Mesendoderm (in vitro differentiated cells): ENCODE data around the gene ZNF26.
A peak's percentile ranks its signal among the peaks of the same experiment; 100 is the strongest.

ENCODE experiments used
- DNase-seq: peaks from one replicate; pipeline ENCODE4 v3.0.0; 2013
- H2AK5ac ChIP-seq: 2 replicates; pipeline ENCODE4 v1.6.1; 2013; ENCODE audit warnings: low read length, inconsistent platforms
- H2BK120ac ChIP-seq: 2 replicates; pipeline ENCODE4 v1.6.1; 2013; ENCODE audit warnings: low read depth, mild to moderate bottlenecking, low read length, moderate library complexity, mixed read lengths
- H2BK15ac ChIP-seq: replicated peaks from 2 replicates; pipeline ENCODE4 v1.6.1; 2013; ENCODE audit warnings: low read depth, mild to moderate bottlenecking, moderate library complexity
- H2BK5ac ChIP-seq: 2 replicates; pipeline ENCODE4 v1.6.1; 2013; ENCODE audit warnings: low read length, inconsistent platforms
- H3K18ac ChIP-seq: 2 replicates; pipeline ENCODE4 v1.6.1; 2013; ENCODE audit warnings: mild to moderate bottlenecking, low read length, mixed read lengths
- H3K23ac ChIP-seq: one replicate; pipeline ENCODE4 v1.6.1; 2013; ENCODE audit warnings: low read length
- H3K27ac ChIP-seq: 2 replicates; pipeline ENCODE4 v1.5.1; 2013; ENCODE audit warnings: low read depth, mild to moderate bottlenecking, inconsistent platforms, low read length, moderate library complexity
- H3K27me3 ChIP-seq: 2 replicates; pipeline ENCODE4 v1.6.1; 2013; ENCODE audit warnings: low read length, control low read depth, mild to moderate bottlenecking, inconsistent platforms; ENCODE audit not compliant: insufficient read depth, poor library complexity
- H3K36me3 ChIP-seq: 2 replicates; pipeline ENCODE4 v1.6.1; 2013; ENCODE audit warnings: low read length, inconsistent platforms; ENCODE audit not compliant: control insufficient read depth, insufficient read depth
- H3K4ac ChIP-seq: one replicate; pipeline ENCODE4 v1.6.1; 2013; ENCODE audit warnings: low read depth, mild to moderate bottlenecking, low read length, moderate library complexity
- H3K4me1 ChIP-seq: 2 replicates; pipeline ENCODE4 v1.6.1; 2013; ENCODE audit warnings: low read depth, low read length, inconsistent platforms; ENCODE audit not compliant: control insufficient read depth
- H3K4me2 ChIP-seq: 2 replicates; pipeline ENCODE4 v1.6.1; 2013; ENCODE audit warnings: low read length
- H3K4me3 ChIP-seq: 2 replicates; pipeline ENCODE4 v1.5.1; 2013; ENCODE audit warnings: mild to moderate bottlenecking, low read length
- H3K56ac ChIP-seq: one replicate; pipeline ENCODE4 v1.6.1; 2013; ENCODE audit warnings: low read length
- H3K79me1 ChIP-seq: 2 replicates; pipeline ENCODE4 v1.6.1; 2013; ENCODE audit warnings: low read length, inconsistent platforms
- H3K79me2 ChIP-seq: 2 replicates; pipeline ENCODE4 v1.6.1; 2013; ENCODE audit warnings: mild to moderate bottlenecking, low read length; ENCODE audit not compliant: control insufficient read depth, insufficient read depth
- H3K9ac ChIP-seq: 2 replicates; pipeline ENCODE4 v1.6.1; 2013; ENCODE audit warnings: low read length, inconsistent platforms
- H4K5ac ChIP-seq: one replicate; pipeline ENCODE4 v1.6.1; 2013; ENCODE audit warnings: low read length
- H4K8ac ChIP-seq: one replicate; pipeline ENCODE4 v1.6.1; 2013; ENCODE audit warnings: low read depth, mild to moderate bottlenecking, control low read depth, low read length, moderate library complexity
- WGBS: extraction: QIAGEN DNeasy Blood & Tissue Kit; methylation state at CpG from one replicate; pipeline ENCODE4 v1.1.7; 2013; ENCODE audit warnings: low lambda C conversion rate, missing lambda C conversion rate; ENCODE audit not compliant: insufficient coverage; ENCODE audit errors: extremely low coverage; 5-methylcytosine and 5-hydroxymethylcytosine counted together

The ZNF26 gene

GRCh38 chr12:132986885-132987225, 688 bp downstream of the ZNF26 start:
- Histone ChIP-seq H3K4me1 (no peaks in the 10 kb centered on the region), H3K79me1 (peaks cover 11% of the 10 kb centered on the region), H3K4me2 (peak overlapping the region; percentile 91), H4K8ac (no peak overlapping the region), H2BK5ac (no peak overlapping the region), H2BK15ac (no peak overlapping the region), H3K9ac (peak overlapping the region; percentile 87), H3K23ac (no peak overlapping the region), H3K79me2 (peaks cover 12% of the 10 kb centered on the region), H3K56ac (peak overlapping the region; percentile 94), H3K36me3 (no peaks in the 10 kb centered on the region), H2BK120ac (no peak overlapping the region), H3K4me3 (peak overlapping the region; percentile 83), H4K5ac (no peak overlapping the region), H3K27me3 (no peaks in the 10 kb centered on the region), H3K18ac (no peak overlapping the region), H2AK5ac (no peak overlapping the region), H3K4ac (no peak overlapping the region), H3K27ac (no peak overlapping the region)
- no peak for DNase-seq
- no CpG with 5 or more reads among the region's 11 CpGs for WGBS

- peak; percentile 31 for DNase-seq
- no peak overlapping the region for H3K4me3 ChIP-seq
- WGBS, result no CpG with 5 or more reads among the region's 1 CpG
Observed at GRCh38 chr12:132998741-132999140, 12.6 kb downstream of the ZNF26 start.

GRCh38 chr12:133010657-133011297, 24.6 kb downstream of the ZNF26 start:
- Histone ChIP-seq H3K36me3 (peaks cover 11% of the 10 kb centered on the region), H3K4me3 (peak overlapping the region; percentile 40), H3K79me2 (no peaks in the 10 kb centered on the region), H2AK5ac (no peak overlapping the region), H3K23ac (no peak overlapping the region), H3K18ac (no peak overlapping the region), H3K56ac (no peak overlapping the region), H4K8ac (no peak overlapping the region), H3K4me2 (no peak overlapping the region), H2BK120ac (no peak overlapping the region), H3K4ac (no peak overlapping the region), H3K27ac (no peak overlapping the region), H3K27me3 (no peaks in the 10 kb centered on the region), H3K4me1 (no peaks in the 10 kb centered on the region), H3K79me1 (no peaks in the 10 kb centered on the region), H3K9ac (no peak overlapping the region), H2BK5ac (no peak overlapping the region), H4K5ac (no peak overlapping the region), H2BK15ac (no peak overlapping the region)
- DNase-seq, result peak; percentile 23
- WGBS, result no CpG with 5 or more reads among the region's 6 CpGs

More at GRCh38 chr12:132998741-132999140, 12.6 kb downstream of the ZNF26 start:
- H3K79me2 ChIP-seq, result peaks cover 7% of the 10 kb centered on the region
- no peak overlapping the region for H3K56ac ChIP-seq
- no peak overlapping the region for H3K4me2 ChIP-seq
- no peak overlapping the region for H4K8ac ChIP-seq
- H3K4me1 ChIP-seq, result no peaks in the 10 kb centered on the region
- no peak overlapping the region for H2BK15ac ChIP-seq
- no peak overlapping the region for H3K4ac ChIP-seq
- H3K18ac ChIP-seq, result no peak overlapping the region
- no peak overlapping the region for H2AK5ac ChIP-seq
- no peak overlapping the region for H4K5ac ChIP-seq
- H3K27me3 ChIP-seq, result no peaks in the 10 kb centered on the region
- H3K9ac ChIP-seq, result no peak overlapping the region
- H3K36me3 ChIP-seq, result no peaks in the 10 kb centered on the region
- H2BK120ac ChIP-seq, result no peak overlapping the region
- H3K79me1 ChIP-seq, result peaks cover 16% of the 10 kb centered on the region
- no peak overlapping the region for H3K27ac ChIP-seq
- no peak overlapping the region for H2BK5ac ChIP-seq
- H3K23ac ChIP-seq, result no peak overlapping the region

GRCh38 chr12:133023566-133023965, 37.4 kb downstream of the ZNF26 start:
- H2AK5ac ChIP-seq, result no peak overlapping the region
- H2BK120ac ChIP-seq, result no peak overlapping the region
- H3K79me2 ChIP-seq, result no peaks in the 10 kb centered on the region
- H2BK15ac ChIP-seq, result no peak overlapping the region
- H4K8ac ChIP-seq, result no peak overlapping the region
- no peaks in the 10 kb centered on the region for H3K79me1 ChIP-seq
- no peak overlapping the region for H3K27ac ChIP-seq
- H3K4me1 ChIP-seq, result no peaks in the 10 kb centered on the region
- DNase-seq, result no peak
- H3K56ac ChIP-seq, result no peak overlapping the region
- H3K27me3 ChIP-seq, result no peaks in the 10 kb centered on the region
- no peak overlapping the region for H3K23ac ChIP-seq
- no CpG with 5 or more reads among the region's 2 CpGs for WGBS
- no peak overlapping the region for H4K5ac ChIP-seq
- H2BK5ac ChIP-seq, result no peak overlapping the region
- H3K18ac ChIP-seq, result no peak overlapping the region
- H3K4me2 ChIP-seq, result no peak overlapping the region
- no peak overlapping the region for H3K4ac ChIP-seq
- no peak overlapping the region for H3K9ac ChIP-seq
- H3K36me3 ChIP-seq, result no peaks in the 10 kb centered on the region
- no peak overlapping the region for H3K4me3 ChIP-seq

GRCh38 chr12:133026996-133027395, 40.8 kb downstream of the ZNF26 start:
- Histone ChIP-seq H3K4me1 (no peaks in the 10 kb centered on the region), H2BK5ac (no peak overlapping the region), H3K27ac (no peak overlapping the region), H3K79me2 (no peaks in the 10 kb centered on the region), H2AK5ac (no peak overlapping the region), H3K4me2 (no peak overlapping the region), H2BK120ac (no peak overlapping the region), H3K79me1 (no peaks in the 10 kb centered on the region), H3K23ac (no peak overlapping the region), H3K36me3 (no peaks in the 10 kb centered on the region), H3K56ac (no peak overlapping the region), H4K5ac (no peak overlapping the region), H3K4me3 (no peak overlapping the region), H3K9ac (no peak overlapping the region), H2BK15ac (no peak overlapping the region), H3K27me3 (no peaks in the 10 kb centered on the region), H4K8ac (no peak overlapping the region), H3K18ac (no peak overlapping the region), H3K4ac (no peak overlapping the region)
- no CpG with 5 or more reads among the region's 7 CpGs for whole genome bisulfite sequencing
- DNase-seq, result no peak
